Liver (tissue), 9 donors: ENCODE measurements around the gene HDDC3. TPM values are rescaled to one million over a fixed set of nuclear protein-coding genes. Genes with fewer than 3 reads are reported as not detected.

Source experiments
- DNase-seq: peaks from one replicate; pipeline ENCODE4 v3.0.0-alpha.2; 2017; ENCODE audit warnings: low spot score
- H3K27ac ChIP-seq, 2 donors: one replicate each; pipeline ENCODE4 v1.7.0; 2013; ENCODE audit warnings: inconsistent platforms in 2 of 2, low read length in 2 of 2, control low read depth in 1 of 2, low read depth in 1 of 2, mild to moderate bottlenecking in 1 of 2
- H3K27me3 ChIP-seq, 4 donors: one replicate each; pipeline versions ENCODE4 v1.6.1 to v1.7.0; 2013; ENCODE audit warnings: low read length in 3 of 4, inconsistent platforms in 1 of 4, mild to moderate bottlenecking in 1 of 4, moderate library complexity in 1 of 4; ENCODE audit not compliant: control insufficient read depth in 4 of 4, insufficient read depth in 4 of 4
- H3K36me3 ChIP-seq, 4 donors: one replicate each; pipeline versions ENCODE4 v1.6.1 to v1.7.0; 2013; ENCODE audit warnings: low read length in 3 of 4, mild to moderate bottlenecking in 3 of 4, low read depth in 1 of 4, moderate library complexity in 1 of 4; ENCODE audit not compliant: control insufficient read depth in 4 of 4, insufficient read depth in 3 of 4
- H3K4me1 ChIP-seq, 4 donors: one replicate each; pipeline versions ENCODE4 v1.6.1 to v1.7.0; 2013; ENCODE audit warnings: low read length in 3 of 4, mild to moderate bottlenecking in 3 of 4, moderate library complexity in 1 of 4; ENCODE audit not compliant: control insufficient read depth in 4 of 4, insufficient read depth in 4 of 4
- H3K4me3 ChIP-seq, 3 donors: one replicate each; pipeline versions ENCODE4 v1.6.1 to v1.7.0; 2013; ENCODE audit warnings: low read length in 3 of 3, control low read depth in 1 of 3, low read depth in 1 of 3, mild to moderate bottlenecking in 1 of 3
- H3K9ac ChIP-seq, 2 donors: one replicate each; pipeline ENCODE4 v1.7.0; 2013; ENCODE audit warnings: low read length in 2 of 2, mild to moderate bottlenecking in 2 of 2, moderate library complexity in 2 of 2, control low read depth in 1 of 2, low read depth in 1 of 2
- H3K9me3 ChIP-seq, 4 donors: one replicate each; pipeline versions ENCODE4 v1.6.1 to v1.7.0; 2013; ENCODE audit warnings: low read length in 3 of 4; ENCODE audit not compliant: control insufficient read depth in 4 of 4
- ATF3 ChIP-seq: IDR thresholded peaks from 2 replicates; pipeline ENCODE4 v1.6.1; 2016; ENCODE audit warnings: antibody characterized with exemption
- CTCF ChIP-seq: fragments of 150-350 bp; IDR thresholded peaks from 2 replicates; pipeline ENCODE4 v1.5.1; 2017; ENCODE audit warnings: improper control_type of control experiment, low read depth, low read length; ENCODE audit not compliant: missing input control
- FOXA1 ChIP-seq: IDR thresholded peaks from 2 replicates; pipeline ENCODE4 v1.6.1; 2016; ENCODE audit warnings: antibody characterized with exemption
- FOXA2 ChIP-seq: IDR thresholded peaks from 2 replicates; pipeline ENCODE4 v1.6.1; 2016; ENCODE audit warnings: antibody characterized with exemption
- HNF4A ChIP-seq, 2 donors: conservative IDR thresholded peaks; 2 replicates each; pipeline ENCODE4 v1.6.1; 2016; ENCODE audit warnings: antibody characterized with exemption in 2 of 2, mild to moderate bottlenecking in 2 of 2
- HNF4G ChIP-seq: IDR thresholded peaks from 2 replicates; pipeline ENCODE4 v1.6.1; 2016; ENCODE audit warnings: antibody characterized with exemption
- JUND ChIP-seq, 2 donors: IDR thresholded peaks; 2 replicates each; pipeline ENCODE4 v1.6.1; 2016; ENCODE audit warnings: antibody characterized with exemption in 2 of 2
- NR2F2 ChIP-seq: IDR thresholded peaks from 2 replicates; pipeline ENCODE4 v1.6.1; 2016; ENCODE audit warnings: antibody characterized with exemption
- RAD21 ChIP-seq, 2 donors: IDR thresholded peaks; 2 replicates each; pipeline ENCODE4 v1.6.1; 2016; ENCODE audit warnings: antibody characterized with exemption in 2 of 2, mild to moderate bottlenecking in 2 of 2
- RXRA ChIP-seq, 2 donors: IDR thresholded peaks; 2 replicates each; pipeline ENCODE4 v1.6.1; 2017 to 2018; ENCODE audit warnings: antibody characterized with exemption in 2 of 2, mild to moderate bottlenecking in 1 of 2
- SP1 ChIP-seq: IDR thresholded peaks from 2 replicates; pipeline ENCODE4 v1.6.1; 2018; ENCODE audit warnings: antibody characterized with exemption, mild to moderate bottlenecking
- TAF1 ChIP-seq: conservative IDR thresholded peaks from 2 replicates; pipeline ENCODE4 v1.6.1; 2016; ENCODE audit warnings: antibody characterized with exemption, mild to moderate bottlenecking
- YY1 ChIP-seq: IDR thresholded peaks from 2 replicates; pipeline ENCODE4 v1.6.1; 2016; ENCODE audit warnings: antibody characterized with exemption, mild to moderate bottlenecking
- WGBS: extraction: QIAGEN DNeasy Blood & Tissue Kit; methylation state at CpG from one replicate; pipeline ENCODE4 v1.1.7; 2013; 5-methylcytosine and 5-hydroxymethylcytosine counted together
- polyA plus RNA-seq, 2 donors: library from polyadenylated mRNA; stranded (reverse) in 1 of 2; unstranded in 1 of 2; fragments of 200-250 nt in 1 of 2; fragments of >200 nt in 1 of 2; fragmentation: Nextera tagmentation in 1 of 2; extraction: Ambion mirVana in 1 of 2; gene quantifications; one replicate each; pipeline versions ENCODE4 v1.2.1 to v1.2.3, GENCODE V29; 2013 to 2015
- total RNA-seq, 2 donors: library from RNA; depleted of rRNA; stranded (reverse); fragments of >200 nt; gene quantifications; one replicate each; pipeline ENCODE4 v1.2.3, GENCODE V29; 2014
- TF ChIP-seq, protein P1 (sequence below): IDR thresholded peaks from 2 replicates; pipeline ENCODE4 v1.6.1; 2016; ENCODE audit warnings: antibody characterized with exemption
- donor health status: healthy.
- donor health status: healthy.
- donor health status: healthy.
- donor health status: healthy.
- donor health status: healthy.

The HDDC3 gene
- total and polyA plus RNA-seq, 4 donors = 12.5 to 15.4 (median 14.1) TPM

DNA sequence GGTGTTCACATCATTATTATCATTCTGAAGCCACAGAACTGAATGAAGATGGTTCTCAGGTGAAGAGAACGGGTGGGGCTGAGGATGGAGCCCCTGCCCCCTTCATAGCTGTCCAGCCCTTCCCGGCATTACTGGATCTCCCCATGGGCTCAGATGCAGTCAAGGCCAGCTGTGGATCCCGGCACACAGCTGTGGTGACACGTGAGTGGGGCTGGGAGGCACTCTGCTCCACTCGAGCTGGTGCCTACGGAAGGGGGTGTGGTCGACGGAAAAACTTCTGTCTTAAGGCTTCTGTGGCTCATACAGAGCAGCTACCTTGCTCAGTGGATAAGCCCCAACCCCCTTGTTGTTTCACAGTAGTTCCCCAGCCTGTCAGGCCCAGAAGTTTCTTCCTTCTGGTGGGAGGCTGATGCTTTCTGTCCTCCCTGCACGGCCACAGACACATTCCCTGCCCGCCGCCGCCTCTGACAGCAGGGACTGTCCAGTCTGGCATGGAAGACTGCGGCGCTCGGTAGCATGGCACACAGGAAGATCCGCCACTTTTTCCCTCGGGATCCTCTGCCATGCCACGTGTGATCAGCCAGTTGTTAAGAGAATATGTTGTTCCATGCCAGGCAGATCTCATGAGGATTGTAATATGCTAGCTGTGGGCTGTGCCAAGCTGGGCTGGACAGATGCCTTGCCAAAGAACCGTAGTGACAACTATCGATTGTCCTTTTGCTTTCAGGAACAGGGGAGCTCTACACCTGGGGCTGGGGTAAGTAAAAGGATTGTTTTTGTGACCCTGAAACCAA, 28.1 kb upstream of the HDDC3 start (continued):
- TF ChIP-seq, protein P1, sequence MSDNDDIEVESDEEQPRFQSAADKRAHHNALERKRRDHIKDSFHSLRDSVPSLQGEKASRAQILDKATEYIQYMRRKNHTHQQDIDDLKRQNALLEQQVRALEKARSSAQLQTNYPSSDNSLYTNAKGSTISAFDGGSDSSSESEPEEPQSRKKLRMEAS = no peak
- TF ChIP-seq ATF3 (no peak), FOXA2 (no peak), YY1 (no peak)

DNA sequence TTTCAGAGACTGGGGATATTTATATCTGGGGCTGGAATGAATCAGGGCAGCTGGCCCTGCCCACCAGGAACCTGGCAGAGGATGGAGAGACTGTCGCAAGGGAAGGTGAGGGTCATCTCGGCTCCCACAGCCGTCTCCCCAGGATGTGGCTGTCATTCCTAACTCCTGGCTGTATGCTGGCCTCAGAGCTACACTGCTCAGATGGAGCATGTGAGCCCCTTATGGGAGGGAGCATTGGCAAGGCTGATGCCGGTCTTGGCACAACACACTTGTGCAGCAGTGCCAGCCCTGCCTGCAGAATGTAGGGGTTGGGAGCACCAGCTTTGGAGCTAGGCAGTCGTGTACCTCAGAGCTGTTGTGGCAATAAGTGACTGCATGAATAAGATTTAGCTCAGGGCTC, 27.5 kb upstream of the HDDC3 start:
- no peak overlapping the region for H3K9ac ChIP-seq
- no peak overlapping the region for H3K27ac ChIP-seq
- no peak for DNase-seq
- peaks cover 7 to 24% (median 13%) of the 10 kb centered on the region in 4 donors for H3K4me1 ChIP-seq
- 91% methylated on average over 5 of the region's 5 CpGs for WGBS
- H3K9me3 ChIP-seq = no peaks in the 10 kb centered on the region
- no peaks in the 10 kb centered on the region for H3K27me3 ChIP-seq
- H3K36me3 ChIP-seq = peaks cover 2 to 27% (median 9%) of the 10 kb centered on the region in 4 donors
- TF ChIP-seq TAF1 (no peak), CTCF (no peak), FOXA1 (no peak), HNF4G (no peak), ATF3 (no peak), RAD21 (IDR thresholded peaks at IDR 0.05) (no peak), HNF4A (conservative IDR thresholded peaks at IDR 0.05) (no peak), JUND (IDR thresholded peaks at IDR 0.05) (no peak), SP1 (no peak), RXRA (IDR thresholded peaks at IDR 0.05) (no peak)
- no peak overlapping the region for H3K4me3 ChIP-seq

DNA sequence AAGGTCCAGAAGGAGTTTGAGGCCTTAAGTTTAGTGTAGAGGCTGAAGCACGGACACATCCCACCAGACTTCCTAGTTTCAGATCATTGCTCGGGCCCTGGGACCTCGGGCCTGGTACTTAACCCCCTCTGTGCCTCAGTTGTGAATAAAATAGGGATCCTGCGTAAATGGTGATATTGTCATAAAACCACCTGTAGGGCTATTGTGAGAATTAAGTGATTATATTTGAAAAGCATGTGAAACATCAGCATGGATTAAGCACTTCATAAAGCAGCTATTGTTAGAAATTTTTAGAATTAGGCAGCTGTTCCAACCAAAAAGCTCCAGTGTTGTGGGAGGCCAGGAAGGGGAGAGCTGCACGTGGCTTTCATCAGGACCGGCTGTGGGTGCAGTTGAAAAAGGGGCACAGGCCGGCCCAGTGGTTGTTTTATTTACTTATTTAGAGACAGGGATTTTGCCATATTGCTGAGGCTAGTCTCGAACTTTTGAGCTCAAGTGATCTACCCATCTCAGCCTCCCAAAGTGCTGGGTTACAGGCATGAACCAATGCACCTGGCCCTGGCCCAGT, 26.8 kb upstream of the HDDC3 start:
- 92% methylated on average over 8 of the region's 8 CpGs for WGBS
- Histone ChIP-seq H3K4me3 (no peak overlapping the region), H3K9ac (no peak overlapping the region), H3K4me1 (peaks cover 7 to 24% (median 16%) of the 10 kb centered on the region in 4 donors), H3K9me3 (no peaks in the 10 kb centered on the region), H3K27ac (no peak overlapping the region), H3K27me3 (no peaks in the 10 kb centered on the region), H3K36me3 (peaks cover 2 to 27% (median 9%) of the 10 kb centered on the region in 4 donors)
- TF ChIP-seq TAF1 (no peak), NR2F2 (no peak)
- no peak for DNase-seq
